GM23338 (cell line): Measurements from ENCODE around the gene CCDC28A. TPM values are rescaled to one million over a fixed set of nuclear protein-coding genes. Genes with fewer than 3 reads are reported as not detected.

ENCODE experiments used
- ATAC-seq: fragments of 200-7000 bp; cut with Tn5 transposase; 3 replicates; pipeline ENCODE4 v1.9.1; 2020
- DNase-seq: peaks from one replicate; pipeline ENCODE4 v3.0.0-alpha.2; 2015; ENCODE audit warnings: low spot score
- H2AFZ ChIP-seq: fragments of 200-600 bp; sonication (generic); 2 replicates; pipeline ENCODE4 v1.8.0; 2016; ENCODE audit warnings: antibody characterized with exemption, mild to moderate bottlenecking, moderate library complexity
- H3F3A ChIP-seq: fragments of 200-600 bp; sonication (generic); replicated peaks from 2 replicates; pipeline ENCODE4 v1.8.0; 2017; ENCODE audit warnings: antibody characterized with exemption, mixed run types, low read depth
- H3K27ac ChIP-seq: fragments of 200-600 bp; sonication (generic); 2 replicates; pipeline ENCODE4 v1.6.1; 2016; ENCODE audit warnings: low read depth
- H3K27me3 ChIP-seq: fragments of 200-600 bp; sonication (generic); 2 replicates; pipeline ENCODE4 v1.8.0; 2016; ENCODE audit warnings: mild to moderate bottlenecking, mixed run types, moderate library complexity; ENCODE audit not compliant: insufficient read depth
- H3K36me3 ChIP-seq: fragments of 200-600 bp; sonication (generic); 2 replicates; pipeline ENCODE4 v1.8.0; 2016; ENCODE audit warnings: mild to moderate bottlenecking; ENCODE audit not compliant: insufficient read depth
- H3K4me1 ChIP-seq: fragments of 200-600 bp; sonication (generic); 2 replicates; pipeline ENCODE4 v1.8.0; 2016; ENCODE audit warnings: mild to moderate bottlenecking, moderate library complexity; ENCODE audit not compliant: insufficient read depth
- H3K4me2 ChIP-seq: fragments of 200-600 bp; sonication (generic); 2 replicates; pipeline ENCODE4 v1.7.1; 2017; ENCODE audit warnings: mixed run types
- H3K4me3 ChIP-seq: fragments of 200-600 bp; sonication (generic); 2 replicates; pipeline ENCODE4 v1.6.1; 2016; ENCODE audit warnings: mixed run types
- H3K79me2 ChIP-seq: fragments of 200-600 bp; sonication (generic); replicated peaks from 2 replicates; pipeline ENCODE4 v1.8.0; 2017; ENCODE audit warnings: mild to moderate bottlenecking; ENCODE audit not compliant: insufficient read depth
- H3K9me2 ChIP-seq: fragments of 200-600 bp; sonication (generic); 2 replicates; pipeline ENCODE4 v1.8.0; 2017; ENCODE audit not compliant: insufficient read depth
- H4K20me1 ChIP-seq: fragments of 200-600 bp; sonication (generic); replicated peaks from 2 replicates; pipeline ENCODE4 v1.8.0; 2017; ENCODE audit warnings: mild to moderate bottlenecking; ENCODE audit not compliant: insufficient read depth
- H3K27ac Mint-ChIP-seq: 2 replicates; pipeline ENCODE4 v1.8.0; 2020; ENCODE audit warnings: inconsistent platforms, mild to moderate bottlenecking, moderate library complexity, mixed read lengths
- H3K27me3 Mint-ChIP-seq: 3 replicates; pipeline ENCODE4 v1.8.0; 2022; ENCODE audit warnings: low read depth, mild to moderate bottlenecking, moderate library complexity, mixed read lengths, inconsistent platforms; ENCODE audit not compliant: insufficient read depth, poor library complexity
- H3K36me3 Mint-ChIP-seq: 3 replicates; pipeline ENCODE4 v1.8.0; 2021; ENCODE audit warnings: low read depth, mild to moderate bottlenecking, inconsistent platforms, moderate library complexity, mixed read lengths
- H3K4me1 Mint-ChIP-seq: 3 replicates; pipeline ENCODE4 v1.8.0; 2020; ENCODE audit warnings: mild to moderate bottlenecking, inconsistent platforms, mixed read lengths
- H3K4me3 Mint-ChIP-seq: 3 replicates; pipeline ENCODE4 v1.8.0; 2021; ENCODE audit warnings: moderate library complexity, mild to moderate bottlenecking, inconsistent platforms, mixed read lengths
- H3K9me3 Mint-ChIP-seq: 3 replicates; pipeline ENCODE4 v1.8.0; 2020; ENCODE audit warnings: moderate library complexity, mild to moderate bottlenecking, inconsistent platforms, mixed read lengths
- CREB1 ChIP-seq: fragments of 250-450 bp; sonication (Bioruptor Pico); IDR thresholded peaks from 2 replicates; pipeline ENCODE4 v1.5.0; 2020; ENCODE audit warnings: low read depth, mild to moderate bottlenecking, moderate library complexity
- CTCF ChIP-seq, 2 experiments: fragments of 200-600 bp in 1 of 2; sonication (generic) in 1 of 2; conservative IDR thresholded peaks; 2 replicates each; pipeline versions ENCODE4 v1.5.1 to v1.6.1; 2016 to 2017; ENCODE audit warnings: antibody characterized with exemption in 2 of 2, low read depth in 2 of 2, mild to moderate bottlenecking in 2 of 2, moderate library complexity in 1 of 2
- ETS1 ChIP-seq: IDR thresholded peaks from 2 replicates; pipeline ENCODE4 v1.6.1; 2016; ENCODE audit warnings: antibody characterized with exemption
- EZH2 ChIP-seq: fragments of 200-600 bp; sonication (generic); IDR thresholded peaks from one replicate; pipeline ENCODE4 v1.8.0; 2017; ENCODE audit warnings: antibody characterized with exemption, mild to moderate bottlenecking, low read depth; ENCODE audit not compliant: unreplicated experiment
- EZH2phosphoT487 ChIP-seq: fragments of 200-600 bp; sonication (generic); IDR thresholded peaks from one replicate; pipeline ENCODE4 v1.8.1; 2018; ENCODE audit warnings: antibody characterized with exemption; ENCODE audit not compliant: unreplicated experiment
- JUNB ChIP-seq: IDR thresholded peaks from one replicate; pipeline ENCODE4 v1.6.1; 2016; ENCODE audit warnings: antibody characterized with exemption; ENCODE audit not compliant: unreplicated experiment
- NANOG ChIP-seq: IDR thresholded peaks from 2 replicates; pipeline ENCODE4 v1.6.1; 2016; ENCODE audit warnings: antibody characterized with exemption, borderline replicate concordance
- POLR2AphosphoS5 ChIP-seq: IDR thresholded peaks from 2 replicates; pipeline ENCODE4 v1.6.1; 2016; ENCODE audit warnings: antibody characterized with exemption, low read depth
- REST ChIP-seq: IDR thresholded peaks from one replicate; pipeline ENCODE4 v1.6.1; 2018; ENCODE audit warnings: antibody characterized with exemption; ENCODE audit not compliant: unreplicated experiment
- STAT1 ChIP-seq: IDR thresholded peaks from one replicate; pipeline ENCODE4 v1.6.1; 2016; ENCODE audit warnings: antibody characterized with exemption; ENCODE audit not compliant: unreplicated experiment
- ZNF114 ChIP-seq: fragments of 250-450 bp; sonication (Bioruptor Pico); IDR thresholded peaks from 2 replicates; pipeline ENCODE4 v1.5.0; 2020; ENCODE audit warnings: mild to moderate bottlenecking, moderate library complexity
- ZNF331 ChIP-seq: fragments of 250-450 bp; sonication (Bioruptor Pico); IDR thresholded peaks from 2 replicates; pipeline ENCODE4 v1.5.0; 2020; ENCODE audit warnings: low read depth, mild to moderate bottlenecking, moderate library complexity
- ZNF462 ChIP-seq: fragments of 250-450 bp; sonication (Bioruptor Pico); IDR thresholded peaks from 2 replicates; pipeline ENCODE4 v1.5.0; 2020; ENCODE audit warnings: mild to moderate bottlenecking, moderate library complexity
- polyA plus RNA-seq: library from polyadenylated mRNA; unstranded; fragments of >200 nt; fragmentation: Nextera tagmentation; extraction: Ambion mirVana; gene quantifications from 2 replicates; pipeline ENCODE4 v1.2.1, GENCODE V29; 2016
- total RNA-seq: library from RNA; depleted of rRNA; stranded (reverse); fragments of >200 nt; shearing (Covaris generic); gene quantifications from 2 replicates; pipeline ENCODE4 v1.2.3, GENCODE V29; 2014

The CCDC28A gene
- total and polyA plus RNA-seq, 2 experiments from 2014 or later, result 11.2 to 14.0 TPM

- H3K9me3 Mint-ChIP-seq, result no peaks in the 10 kb centered on the region
- no peaks in the 10 kb centered on the region for H3K36me3 ChIP-seq
- H3K79me2 ChIP-seq, result no peaks in the 10 kb centered on the region
- H3K36me3 Mint-ChIP-seq, result no peaks in the 10 kb centered on the region
- H2AFZ ChIP-seq, result no peak overlapping the region
- no peak overlapping the region for H3K27ac Mint-ChIP-seq
- TF ChIP-seq ZNF331 (CRISPR knock-in tag) (no peak), ZNF114 (no peak), REST (no peak), NANOG (no peak), ETS1 (no peak), ZNF462 (CRISPR knock-in tag) (no peak), CREB1 (no peak), STAT1 (no peak), EZH2 (no peak), JUNB (no peak), EZH2phosphoT487 (no peak), CTCF (conservative IDR thresholded peaks at IDR 0.05; ENCODE audit: low read depth in 2 of 2) (no peak), POLR2AphosphoS5 (no peak)
- no peak overlapping the region for H3K27ac ChIP-seq
- H3K9me2 ChIP-seq, result no peaks in the 10 kb centered on the region
- H3K4me3 ChIP-seq, result no peak overlapping the region
- no peaks in the 10 kb centered on the region for H3K27me3 ChIP-seq
- H4K20me1 ChIP-seq, result no peaks in the 10 kb centered on the region; the same call in 1 of the 2 replicates
- no peaks in the 10 kb centered on the region for H3K4me1 Mint-ChIP-seq
- H3K4me1 ChIP-seq, result no peaks in the 10 kb centered on the region
- H3K4me3 Mint-ChIP-seq, result no peak overlapping the region
- DNase-seq (no peak), ATAC-seq (no peak)
- H3K27me3 Mint-ChIP-seq, result peaks cover 2% of the 10 kb centered on the region
- H3K4me2 ChIP-seq, result no peak overlapping the region
- H3F3A ChIP-seq, result no peaks in the 10 kb centered on the region
Observed at GRCh38 chr6:138785079-138785478, 11.5 kb downstream of the CCDC28A start.
